BLaER1 (cell line): ENCODE measurements around the gene MAP3K1.

Source experiments
- H3K27ac ChIP-seq: shearing (Covaris generic); formaldehyde crosslinking; 2 replicates; pipeline ENCODE4 v1.8.1; 2022
- H3K27me3 ChIP-seq: shearing (Covaris generic); formaldehyde crosslinking; 2 replicates; pipeline ENCODE4 v1.8.1; 2022
- H3K36me3 ChIP-seq: shearing (Covaris generic); formaldehyde crosslinking; 2 replicates; pipeline ENCODE4 v1.8.1; 2022
- H3K4me1 ChIP-seq: shearing (Covaris generic); formaldehyde crosslinking; 2 replicates; pipeline ENCODE4 v1.8.1; 2022
- H3K4me2 ChIP-seq: shearing (Covaris generic); formaldehyde crosslinking; 2 replicates; pipeline ENCODE4 v1.8.1; 2022
- H3K4me3 ChIP-seq: shearing (Covaris generic); formaldehyde crosslinking; 2 replicates; pipeline ENCODE4 v1.8.1; 2022
- H3K9ac ChIP-seq: shearing (Covaris generic); formaldehyde crosslinking; 2 replicates; pipeline ENCODE4 v1.8.1; 2022
- H3K9me3 ChIP-seq: shearing (Covaris generic); formaldehyde crosslinking; 2 replicates; pipeline ENCODE4 v1.8.1; 2022
- H4K20me1 ChIP-seq: shearing (Covaris generic); formaldehyde crosslinking; 2 replicates; pipeline ENCODE4 v1.8.1; 2022
- Cebpa-rat ChIP-seq: shearing (Covaris generic); IDR thresholded peaks from 2 replicates; pipeline ENCODE4 v1.8.1; 2022

Gene MAP3K1

GRCh38 chr5:56852228-56853000 is 37.1 kb downstream of the MAP3K1 start:
- Histone ChIP-seq H4K20me1 (peaks cover 100% of the 10 kb centered on the region), H3K4me3 (no peak overlapping the region), H3K4me1 (peaks cover 94% of the 10 kb centered on the region), H3K4me2 (peak overlapping the region; percentile 78), H3K9ac (no peak overlapping the region), H3K9me3 (no peaks in the 10 kb centered on the region), H3K36me3 (peaks cover 27% of the 10 kb centered on the region), H3K27ac (peak overlapping the region; percentile 39; the same call in 1 of the 2 replicates), H3K27me3 (no peaks in the 10 kb centered on the region)
- TF ChIP-seq Cebpa-rat: no peak

GRCh38 chr5:56853698-56854097 is 38.3 kb downstream of the MAP3K1 start:
- H3K27ac ChIP-seq: peak overlapping the region; percentile 55
- H3K27me3 ChIP-seq: no peaks in the 10 kb centered on the region
- peaks cover 81% of the 10 kb centered on the region for H3K4me1 ChIP-seq
- H4K20me1 ChIP-seq: peaks cover 100% of the 10 kb centered on the region
- peak overlapping the region; percentile 12; the same call in 1 of the 2 replicates for H3K9ac ChIP-seq
- H3K36me3 ChIP-seq: peaks cover 39% of the 10 kb centered on the region
- TF ChIP-seq Cebpa-rat: no peak
- no peaks in the 10 kb centered on the region for H3K9me3 ChIP-seq
- H3K4me2 ChIP-seq: peak overlapping the region; percentile 67
- H3K4me3 ChIP-seq: no peak overlapping the region

DNA sequence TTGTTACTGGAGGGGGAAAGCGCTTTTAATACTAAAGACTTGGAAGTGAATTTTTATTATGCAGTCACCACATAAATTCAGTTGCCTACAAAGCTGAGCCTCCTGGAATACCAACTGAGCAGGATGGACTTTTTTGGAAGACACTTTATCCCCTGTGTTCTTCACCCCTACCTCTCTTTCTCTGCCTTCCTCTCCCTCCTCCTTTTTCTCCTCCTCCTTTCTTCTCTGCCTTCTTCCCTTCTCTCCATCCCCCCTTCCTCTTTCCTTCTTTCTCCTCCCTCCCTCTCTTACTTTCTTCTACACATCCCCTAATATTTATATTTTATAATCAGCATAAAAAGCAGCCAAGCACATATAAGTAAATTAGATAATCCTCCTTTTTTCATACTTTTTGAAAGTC is 39.6 kb downstream of the MAP3K1 start:
- H3K4me1 ChIP-seq: peaks cover 69% of the 10 kb centered on the region
- H4K20me1 ChIP-seq: peaks cover 100% of the 10 kb centered on the region
- H3K9ac ChIP-seq: 0 out of 2 replicates have a peak overlapping the region, but pooled peaks have one; percentile 40
- H3K4me3 ChIP-seq: no peak overlapping the region; the same call in 1 of the 2 replicates
- TF ChIP-seq Cebpa-rat: no peak
- no peaks in the 10 kb centered on the region for H3K9me3 ChIP-seq
- peak overlapping the region; percentile 67 for H3K4me2 ChIP-seq
- peaks cover 42% of the 10 kb centered on the region for H3K36me3 ChIP-seq
- no peaks in the 10 kb centered on the region for H3K27me3 ChIP-seq
- peak overlapping the region; percentile 39; the same call in 1 of the 2 replicates for H3K27ac ChIP-seq

GRCh38 chr5:56856541-56857178 is 41.3 kb downstream of the MAP3K1 start:
- H3K36me3 ChIP-seq: peaks cover 54% of the 10 kb centered on the region
- no peak overlapping the region for H3K9ac ChIP-seq
- peak overlapping the region; percentile 67 for H3K4me2 ChIP-seq
- H3K9me3 ChIP-seq: no peaks in the 10 kb centered on the region
- peaks cover 100% of the 10 kb centered on the region for H4K20me1 ChIP-seq
- peaks cover 52% of the 10 kb centered on the region for H3K4me1 ChIP-seq
- no peak for TF ChIP-seq Cebpa-rat
- H3K4me3 ChIP-seq: no peak overlapping the region
- 0 out of 2 replicates have a peak overlapping the region, but pooled peaks have one; percentile 14 for H3K27ac ChIP-seq
- no peaks in the 10 kb centered on the region for H3K27me3 ChIP-seq

- Histone ChIP-seq H3K4me2 (no peak overlapping the region), H4K20me1 (peaks cover 100% of the 10 kb centered on the region), H3K4me3 (no peak overlapping the region), H3K27ac (no peak overlapping the region), H3K36me3 (peaks cover 76% of the 10 kb centered on the region), H3K9ac (0 out of 2 replicates have a peak overlapping the region, but pooled peaks have one; percentile 4), H3K9me3 (no peaks in the 10 kb centered on the region), H3K27me3 (no peaks in the 10 kb centered on the region), H3K4me1 (peaks cover 29% of the 10 kb centered on the region)
- no peak for TF ChIP-seq Cebpa-rat
Measured at GRCh38 chr5:56858777-56859442, 43.6 kb downstream of the MAP3K1 start.

GRCh38 chr5:56861893-56862485 is 46.6 kb downstream of the MAP3K1 start:
- Histone ChIP-seq H3K36me3 (peaks cover 98% of the 10 kb centered on the region), H3K4me1 (peaks cover 9% of the 10 kb centered on the region; the same call in 1 of the 2 replicates), H3K4me3 (no peak overlapping the region), H4K20me1 (peaks cover 99% of the 10 kb centered on the region), H3K27me3 (no peaks in the 10 kb centered on the region), H3K27ac (peak overlapping the region; percentile 10; the same call in 1 of the 2 replicates), H3K4me2 (no peak overlapping the region), H3K9ac (no peak overlapping the region), H3K9me3 (no peaks in the 10 kb centered on the region)
- no peak for TF ChIP-seq Cebpa-rat

GRCh38 chr5:56862909-56863308 is 47.6 kb downstream of the MAP3K1 start:
- H4K20me1 ChIP-seq: peaks cover 99% of the 10 kb centered on the region
- TF ChIP-seq Cebpa-rat: no peak
- H3K4me2 ChIP-seq: no peak overlapping the region
- H3K9ac ChIP-seq: no peak overlapping the region
- no peaks in the 10 kb centered on the region for H3K9me3 ChIP-seq
- H3K4me1 ChIP-seq: peaks cover 10% of the 10 kb centered on the region; the same call in 1 of the 2 replicates
- peaks cover 96% of the 10 kb centered on the region for H3K36me3 ChIP-seq
- no peak overlapping the region for H3K4me3 ChIP-seq
- H3K27ac ChIP-seq: no peak overlapping the region
- H3K27me3 ChIP-seq: no peaks in the 10 kb centered on the region

- Histone ChIP-seq H3K9me3 (no peaks in the 10 kb centered on the region), H4K20me1 (peaks cover 100% of the 10 kb centered on the region), H3K4me2 (peak overlapping the region; percentile 75), H3K36me3 (peaks cover 88% of the 10 kb centered on the region), H3K4me1 (peaks cover 70% of the 10 kb centered on the region), H3K27ac (peak overlapping the region; percentile 73; the same call in 1 of the 2 replicates), H3K9ac (no peak overlapping the region; the same call in 1 of the 2 replicates), H3K27me3 (no peaks in the 10 kb centered on the region), H3K4me3 (no peak overlapping the region)
- no peak for TF ChIP-seq Cebpa-rat
Measured at GRCh38 chr5:56871777-56872176, 56.4 kb downstream of the MAP3K1 start.

GRCh38 chr5:56873056-56873455 is 57.7 kb downstream of the MAP3K1 start:
- H3K27me3 ChIP-seq: no peaks in the 10 kb centered on the region
- H4K20me1 ChIP-seq: peaks cover 100% of the 10 kb centered on the region
- H3K36me3 ChIP-seq: peaks cover 90% of the 10 kb centered on the region
- no peaks in the 10 kb centered on the region for H3K9me3 ChIP-seq
- H3K27ac ChIP-seq: peak overlapping the region; percentile 73
- no peak for TF ChIP-seq Cebpa-rat
- peak overlapping the region; percentile 60 for H3K9ac ChIP-seq
- peak overlapping the region; percentile 75 for H3K4me2 ChIP-seq
- no peak overlapping the region for H3K4me3 ChIP-seq
- H3K4me1 ChIP-seq: peaks cover 66% of the 10 kb centered on the region
